Endothelial cell of umbilical vein (primary cell): ENCODE results near the gene NELFE. TPM values are rescaled to one million over a fixed set of nuclear protein-coding genes. Genes with fewer than 3 reads are reported as not detected.
"Not testable (repeated sequence)": the region's sequence is repeated elsewhere in the genome, so short reads cannot be mapped to it uniquely, and the experiment has no call there.

Experiments
- BruUV-seq: library from RNA; stranded (reverse); fragments of 400-500 nt; replicated peaks from 2 replicates; lab custom pipeline; 2021; lab: Mats Ljungman, UMichigan
- CTCF ChIA-PET: fragments of 300-600, 350-600 bp; sonication (Branson Sonifier 250); formaldehyde crosslinking; loops from one replicate; lab custom pipeline; 2021; ENCODE audit warnings: antibody characterized with exemption, inconsistent platforms; lab: Charles Lee
- POLR2A ChIA-PET: fragments of 300-600, 350-600 bp; sonication (Branson Sonifier 250); formaldehyde crosslinking; loops from one replicate; lab custom pipeline; 2021; ENCODE audit warnings: antibody characterized with exemption, inconsistent platforms; lab: Charles Lee
- DNase-seq: peaks from one replicate; pipeline ENCODE4 v3.0.0-alpha.2; 2011; ENCODE audit warnings: low read depth, low spot score
- FAIRE-seq: peaks from 2 replicates; lab custom pipeline; 2011; peaks lifted over from hg19 to GRCh38; lab: Jason Lieb, UNC
- H2AFZ ChIP-seq: 2 replicates; pipeline ENCODE4 v1.6.0; 2012; ENCODE audit warnings: low read depth, low read length, control low read depth, inconsistent platforms
- H3K27ac ChIP-seq: 2 replicates; pipeline ENCODE4 v1.5.1; 2011; ENCODE audit warnings: low read depth, mild to moderate bottlenecking, control low read depth, low read length, moderate library complexity; ENCODE audit not compliant: insufficient read depth
- H3K27me3 ChIP-seq, 2 experiments: 2 replicates each; pipeline versions ENCODE4 v1.6.0 to v1.6.1; 2011; ENCODE audit warnings: low read length in 2 of 2, mixed read lengths in 1 of 2; ENCODE audit not compliant: control insufficient read depth in 2 of 2, insufficient read depth in 2 of 2
- H3K36me3 ChIP-seq, 2 experiments: 2 replicates in 1 of 2; 3 replicates in 1 of 2; pipeline ENCODE4 v1.5.1; 2011; ENCODE audit warnings: low read length in 2 of 2, mild to moderate bottlenecking in 1 of 2, moderate library complexity in 1 of 2; ENCODE audit not compliant: control insufficient read depth in 2 of 2, insufficient read depth in 2 of 2; ENCODE audit errors: extremely low read depth in 1 of 2
- H3K4me1 ChIP-seq: 3 replicates; pipeline ENCODE4 v1.5.1; 2011; ENCODE audit warnings: mild to moderate bottlenecking, low read length; ENCODE audit not compliant: control insufficient read depth, insufficient read depth; ENCODE audit errors: extremely low read depth
- H3K4me2 ChIP-seq: 2 replicates; pipeline ENCODE4 v1.6.1; 2011; ENCODE audit warnings: low read length, control low read depth, mixed read lengths; ENCODE audit not compliant: insufficient read depth
- H3K4me3 ChIP-seq, 3 experiments: fragments of 200-600 bp in 1 of 3; sonication (generic), shearing (Covaris generic) in 1 of 3; replicated peaks in 1 of 3; 2 replicates each; pipeline ENCODE4 v1.5.1; 2011 to 2016; ENCODE audit warnings: control low read depth in 3 of 3, low read length in 3 of 3, mild to moderate bottlenecking in 2 of 3, inconsistent platforms in 1 of 3, low read depth in 1 of 3, moderate library complexity in 1 of 3; ENCODE audit not compliant: insufficient read depth in 1 of 3
- H3K79me2 ChIP-seq: 2 replicates; pipeline ENCODE4 v1.6.0; 2012; ENCODE audit warnings: low read length, inconsistent platforms; ENCODE audit not compliant: control insufficient read depth, insufficient read depth
- H3K9ac ChIP-seq: replicated peaks from 2 replicates; pipeline ENCODE3; 2011; ENCODE audit warnings: low read length, control low read depth; ENCODE audit not compliant: insufficient read depth; ENCODE audit errors: extremely low read depth
- H3K9me1 ChIP-seq: replicated peaks from 3 replicates; pipeline ENCODE4 v1.6.0; 2011; ENCODE audit warnings: mild to moderate bottlenecking, low read length; ENCODE audit not compliant: control insufficient read depth, insufficient read depth; ENCODE audit errors: extremely low read depth
- H3K9me3 ChIP-seq: replicated peaks from 2 replicates; pipeline ENCODE4 v1.5.1; 2012; ENCODE audit warnings: low read length, inconsistent platforms; ENCODE audit not compliant: control insufficient read depth, insufficient read depth
- H4K20me1 ChIP-seq: replicated peaks from 2 replicates; pipeline ENCODE3; 2011; ENCODE audit warnings: mild to moderate bottlenecking, low read length; ENCODE audit not compliant: control insufficient read depth, insufficient read depth; ENCODE audit errors: extremely low read depth
- dilution Hi-C: fragments of 300-500 bp; cut with MboI; formaldehyde crosslinking; loops from one replicate; pipeline ENCODE4 v1.15.0; 2019; ENCODE audit warnings: low sequenced_read_pairs; ENCODE audit not compliant: extremely low pct_ligation_motif_present
- intact Hi-C: fragments of 100-400 bp; cut with micrococcal nuclease; formaldehyde crosslinking; loops from one replicate; pipeline ENCODE4 v1.10.0; 2022
- polyA plus RNA-seq, 4 experiments: library from polyadenylated mRNA; depleted of rRNA in 3 of 4; stranded (reverse) in 3 of 4; unstranded in 1 of 4; fragments of >200 nt; gene quantifications; 2 replicates each; pipeline versions ENCODE4 v1.2.1 to v1.2.3, GENCODE V29; 2011 to 2012; ENCODE audit warnings: missing spikeins in 1 of 4
- total RNA-seq: library from RNA; stranded (reverse); gene quantifications from 2 replicates; pipeline ENCODE4 v1.2.3, GENCODE V29; 2021

Gene NELFE
- total and polyA plus RNA-seq, 2 donors (not counting 3 experiments of a cell fraction or from before 2014, with no cell fraction given), result 55.8 to 68.5 TPM

GRCh38 chr6:32004393-32004792, 45.6 kb upstream of the NELFE start:
- H4K20me1 ChIP-seq, intact Hi-C loops, CTCF ChIA-PET, H3K79me2 ChIP-seq, H3K9me3 ChIP-seq, dilution Hi-C loops, H3K4me3 ChIP-seq, DNase-seq, H3K4me1 ChIP-seq, POLR2A ChIA-PET, H3K4me2 ChIP-seq, H3K9me1 ChIP-seq, H2AFZ ChIP-seq, H3K27me3 ChIP-seq, H3K36me3 ChIP-seq, H3K9ac ChIP-seq, H3K27ac ChIP-seq, FAIRE-seq, BruUV-seq: not testable (repeated sequence)

DNA sequence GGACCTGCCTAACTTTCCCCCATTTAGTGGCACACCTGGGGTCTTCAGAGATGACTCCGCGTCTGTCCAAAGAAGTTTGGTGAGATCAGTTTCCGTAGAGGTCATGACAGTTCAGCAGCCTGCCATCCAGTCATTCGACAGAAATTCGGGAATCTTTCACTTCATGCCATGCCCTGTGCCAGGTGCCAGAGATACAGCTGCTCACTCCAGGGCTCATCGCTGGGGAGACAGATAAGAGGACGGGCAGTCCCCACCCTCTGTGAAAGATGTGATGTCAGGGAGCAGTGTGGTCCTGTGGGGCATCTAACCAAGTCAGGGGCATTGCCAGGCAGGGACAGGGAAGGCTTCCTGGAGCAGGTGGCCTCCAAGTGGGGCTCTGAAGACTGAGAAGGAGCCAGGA, 44.5 kb upstream of the NELFE start:
- H3K9ac ChIP-seq, H2AFZ ChIP-seq, H4K20me1 ChIP-seq, H3K9me3 ChIP-seq, BruUV-seq, H3K4me1 ChIP-seq, H3K27ac ChIP-seq, DNase-seq, H3K36me3 ChIP-seq, H3K4me2 ChIP-seq, H3K9me1 ChIP-seq, dilution Hi-C loops, H3K4me3 ChIP-seq, POLR2A ChIA-PET, H3K27me3 ChIP-seq, H3K79me2 ChIP-seq, CTCF ChIA-PET, intact Hi-C loops: not testable (repeated sequence)
- peak; percentile 21 for FAIRE-seq

DNA sequence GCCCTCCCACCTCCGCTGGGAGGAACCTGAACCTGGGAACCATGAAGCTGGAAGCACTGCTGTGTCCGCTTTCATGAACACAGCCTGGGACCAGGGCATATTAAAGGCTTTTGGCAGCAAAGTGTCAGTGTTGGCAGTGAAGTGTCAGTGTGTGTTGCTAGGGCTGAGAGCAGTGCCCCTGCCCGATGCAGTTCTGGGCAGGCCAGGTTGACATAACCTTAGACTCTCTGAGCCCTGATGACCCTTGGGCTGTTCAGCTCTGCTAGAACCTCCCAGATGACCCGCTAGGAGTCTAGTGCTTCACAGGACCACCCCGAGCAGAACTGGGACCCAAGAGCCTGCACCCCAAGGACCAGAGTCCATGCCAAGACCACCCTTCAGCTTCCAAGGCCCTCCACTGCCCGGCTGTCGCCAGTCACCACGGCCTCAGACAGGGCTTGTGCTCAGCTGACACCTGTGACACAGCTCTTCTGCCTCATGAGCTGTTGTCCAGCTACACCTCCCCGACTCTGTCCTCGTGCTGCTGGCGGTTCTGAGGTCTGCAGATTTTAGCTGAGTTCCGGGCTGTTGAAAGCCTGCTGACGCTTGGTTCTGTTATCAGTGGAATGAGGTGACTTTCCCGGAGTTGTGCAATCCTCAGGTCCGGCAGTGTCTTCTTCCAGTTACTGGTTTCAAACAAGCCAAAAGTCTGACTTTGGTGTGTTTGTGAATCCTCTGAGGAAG, 43.9 kb upstream of the NELFE start:
- BruUV-seq, H3K9me1 ChIP-seq, H3K9ac ChIP-seq, H3K4me1 ChIP-seq, dilution Hi-C loops, CTCF ChIA-PET, H3K4me2 ChIP-seq, POLR2A ChIA-PET, H3K27me3 ChIP-seq, DNase-seq, H3K9me3 ChIP-seq, H3K79me2 ChIP-seq, H2AFZ ChIP-seq, intact Hi-C loops, H3K27ac ChIP-seq, H4K20me1 ChIP-seq, H3K4me3 ChIP-seq, H3K36me3 ChIP-seq: not testable (repeated sequence)
- FAIRE-seq, result peak; percentile 54

DNA sequence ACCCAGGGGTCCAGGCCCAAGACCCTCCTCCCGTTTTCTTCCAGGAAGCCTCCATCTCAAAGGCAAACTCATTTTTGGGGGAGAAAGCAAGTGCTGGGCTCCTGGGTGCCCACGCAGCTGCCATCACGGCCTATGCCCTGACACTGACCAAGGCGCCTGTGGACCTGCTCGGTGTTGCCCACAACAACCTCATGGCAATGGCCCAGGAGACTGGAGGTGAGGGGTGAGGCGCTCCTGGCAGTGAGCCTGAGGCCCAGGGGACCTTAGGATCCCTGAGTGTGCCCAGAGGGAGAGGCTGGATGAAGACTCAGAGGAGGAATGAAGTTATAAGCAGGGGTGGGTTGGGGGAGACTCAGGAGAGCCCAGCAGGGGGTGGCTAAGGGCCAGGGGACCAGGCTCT, 37.6 kb upstream of the NELFE start:
- H3K27ac ChIP-seq, H4K20me1 ChIP-seq, H3K79me2 ChIP-seq, CTCF ChIA-PET, H3K4me2 ChIP-seq, H2AFZ ChIP-seq, BruUV-seq, dilution Hi-C loops, POLR2A ChIA-PET, H3K4me1 ChIP-seq, H3K9me3 ChIP-seq, H3K36me3 ChIP-seq, H3K4me3 ChIP-seq, H3K27me3 ChIP-seq, intact Hi-C loops, H3K9me1 ChIP-seq, FAIRE-seq, DNase-seq, H3K9ac ChIP-seq: not testable (repeated sequence)
